ELR (cell line): ENCODE data around the gene ZNF784.
A peak's percentile ranks its signal among the peaks of the same experiment; 100 is the strongest.

ENCODE experiments used
- DNase-seq: peaks from one replicate; pipeline ENCODE4 v3.0.0-alpha.2; 2015; ENCODE audit warnings: low read depth

Gene ZNF784

GRCh38 chr19:55643003-55643886 lies 18.9 kb upstream of the ZNF784 start, which contains the start of gene ZNF581:
Gene ZNF581 (plus strand): TSS chr19:55643649. CDS start chr19:55644572, 923 bp downstream.
- peak; percentile 81 for DNase-seq

- peak; percentile 34 for DNase-seq
These were observed 18.0 kb upstream of the ZNF784 start for GRCh38 chr19:55642153-55643002.

GRCh38 chr19:55641426-55642152 lies 17.2 kb upstream of the ZNF784 start:
- peak; percentile 53 for DNase-seq

- DNase-seq = peak; percentile 80
These were observed 16.4 kb upstream of the ZNF784 start, which contains the start of gene ZNF580 for GRCh38 chr19:55640577-55641425. Gene ZNF580 (plus strand): TSS chr19:55641002. CDS start chr19:55642509, 1,507 bp downstream.

GRCh38 chr19:55640043-55640576 lies 15.7 kb upstream of the ZNF784 start:
- DNase-seq = peak; percentile 60

- DNase-seq = peak; percentile 61
These were observed 14.5 kb upstream of the ZNF784 start for GRCh38 chr19:55638864-55639359.

- DNase-seq = no peak
These were observed 13.2 kb upstream of the ZNF784 start for GRCh38 chr19:55637534-55637933.

GRCh38 chr19:55636723-55637122 lies 12.4 kb upstream of the ZNF784 start:
- no peak for DNase-seq

GRCh38 chr19:55635856-55636440 lies 11.6 kb upstream of the ZNF784 start:
- no peak for DNase-seq

- DNase-seq = no peak
These were observed 11.0 kb upstream of the ZNF784 start for GRCh38 chr19:55635334-55635717.

GRCh38 chr19:55633861-55634260 lies 9.5 kb upstream of the ZNF784 start:
- DNase-seq = no peak

GRCh38 chr19:55632463-55632834 lies 8.1 kb upstream of the ZNF784 start:
- peak; percentile 93 for DNase-seq

- DNase-seq = no peak
These were observed 2.0 kb upstream of the ZNF784 start for GRCh38 chr19:55626350-55626749.

GRCh38 chr19:55625004-55625326 lies 599 bp upstream of the ZNF784 start:
- DNase-seq = no peak

- DNase-seq = no peak
These were observed 805 bp downstream of the ZNF784 start for GRCh38 chr19:55623561-55623960.

GRCh38 chr19:55623130-55623529 lies 1.2 kb downstream of the ZNF784 start:
- no peak for DNase-seq

- DNase-seq = no peak
These were observed 2.0 kb downstream of the ZNF784 start for GRCh38 chr19:55622242-55622969.

GRCh38 chr19:55621673-55622231 lies 2.6 kb downstream of the ZNF784 start:
- DNase-seq = no peak

- no peak for DNase-seq
These were observed 3.1 kb downstream of the ZNF784 start for GRCh38 chr19:55621205-55621672.
